Fibroblast of skin of right quadriceps (primary cell): ENCODE results near the gene TRMO.
"Not testable (repeated sequence)": the region's sequence is repeated elsewhere in the genome, so short reads cannot be mapped to it uniquely, and the experiment has no call there.

Source experiments
- DNase-seq: peaks from one replicate; pipeline ENCODE4 v3.0.0-alpha.2; 2013

TRMO gene

GRCh38 chr9:97921959-97922724 is at the start of gene TRMO:
TSS of gene TRMO (minus strand) at chr9:97922500. CDS start at chr9:97922493, 7 bp downstream.
- DNase-seq, result peak; percentile 98

DNA sequence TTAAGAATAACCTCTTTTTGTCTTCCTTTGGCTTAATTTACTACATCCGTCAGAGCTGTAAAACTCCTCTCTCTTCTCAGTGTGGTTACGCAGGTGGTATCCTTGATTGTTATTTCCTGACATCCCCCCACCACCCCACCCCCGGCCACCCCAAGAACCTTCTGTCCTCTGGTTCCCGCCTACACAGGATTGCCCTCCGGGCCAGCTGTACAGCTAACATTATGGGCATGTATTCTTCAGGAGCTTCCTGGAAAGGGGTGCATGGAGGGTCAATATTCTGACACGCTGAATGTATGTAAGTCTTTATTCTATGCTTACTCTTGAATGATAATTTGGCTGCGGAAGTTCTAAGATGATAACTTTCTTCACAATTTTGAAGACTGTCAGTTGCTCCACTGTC is 47.9 kb upstream of the TRMO start:
- DNase-seq, result no peak

- no peak for DNase-seq
Measured at GRCh38 chr9:97969014-97969413, 46.7 kb upstream of the TRMO start.

- no peak for DNase-seq
Measured at GRCh38 chr9:97966493-97966892, 44.2 kb upstream of the TRMO start.

GRCh38 chr9:97964901-97965300 is 42.6 kb upstream of the TRMO start:
- no peak for DNase-seq

GRCh38 chr9:97963232-97963631 is 40.9 kb upstream of the TRMO start:
- DNase-seq, result no peak

GRCh38 chr9:97962575-97962974 is 40.3 kb upstream of the TRMO start:
- DNase-seq, result no peak

DNA sequence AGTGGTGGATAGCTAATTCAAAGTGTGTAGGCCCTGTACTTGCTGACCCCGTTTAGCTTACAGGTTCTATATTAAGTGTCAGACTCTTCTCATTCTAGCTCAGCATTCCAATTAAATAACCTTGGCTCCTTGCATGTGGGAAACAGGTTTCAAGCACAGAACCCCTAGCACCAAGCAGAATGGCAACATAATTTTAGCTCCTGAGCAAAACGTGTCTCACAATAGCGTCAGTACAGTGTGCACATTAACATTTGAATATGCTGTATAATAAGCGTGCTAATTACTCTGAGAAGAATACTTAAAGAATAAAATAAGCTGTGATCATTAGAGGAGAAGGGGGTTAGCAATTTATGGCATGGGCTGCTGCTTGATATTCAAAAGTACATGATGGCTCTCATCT is 39.8 kb upstream of the TRMO start:
- no peak for DNase-seq

- peak; percentile 15 for DNase-seq
Measured at GRCh38 chr9:97961361-97961760, 39.1 kb upstream of the TRMO start.

DNA sequence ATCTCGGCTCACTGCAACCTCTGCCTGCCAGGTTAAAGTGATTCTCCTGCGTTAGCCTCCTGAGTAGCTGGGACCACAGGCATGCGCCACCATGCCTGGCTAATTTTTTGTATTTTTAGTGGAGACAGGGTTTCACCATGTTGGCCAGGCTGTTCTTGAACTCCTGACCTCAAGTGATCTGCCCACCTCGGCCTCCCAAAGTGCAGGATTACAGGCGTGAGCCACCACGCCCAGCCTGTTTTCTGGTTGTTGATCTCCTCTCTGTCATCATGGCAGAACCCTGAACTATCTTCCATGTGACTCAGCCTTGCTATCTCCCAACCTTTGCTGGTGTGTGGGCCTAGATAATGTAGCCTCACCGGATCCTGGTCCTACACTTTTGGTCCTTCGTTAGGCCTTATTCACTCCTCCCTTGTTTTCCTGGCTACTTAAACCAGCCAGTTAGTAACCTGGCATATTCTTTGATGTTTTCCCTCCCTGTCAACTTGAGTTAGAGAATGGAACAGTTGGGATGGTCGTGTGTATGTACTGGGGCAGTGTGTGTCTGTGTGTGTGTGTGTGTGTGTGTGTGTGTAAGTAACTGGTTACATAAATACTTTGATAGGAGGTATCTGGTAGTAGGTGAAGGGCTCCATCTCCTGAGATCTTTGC is 38.5 kb upstream of the TRMO start:
- not testable (repeated sequence) for DNase-seq

DNA sequence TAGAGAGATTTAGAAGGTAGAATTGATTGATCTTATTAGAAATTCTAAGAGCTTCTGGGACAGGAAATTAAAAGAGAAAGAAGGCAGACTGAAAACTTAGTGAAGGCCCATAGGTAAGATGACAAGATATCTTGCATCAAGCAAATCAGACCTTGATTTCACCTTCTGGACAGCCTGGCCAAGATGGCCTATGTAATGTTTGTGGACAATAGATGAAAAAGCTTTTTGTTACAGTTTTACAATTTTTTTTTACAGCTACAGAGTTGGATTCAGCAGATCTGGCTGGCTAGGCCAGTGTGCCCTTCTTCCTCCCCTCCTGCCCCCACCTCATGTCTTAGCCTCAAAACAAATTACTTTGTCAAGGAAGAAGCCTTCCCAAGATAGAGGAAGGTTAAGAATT is 37.3 kb upstream of the TRMO start:
- DNase-seq, result no peak

GRCh38 chr9:97958812-97959511 is 36.7 kb upstream of the TRMO start:
- DNase-seq, result peak; percentile 17

GRCh38 chr9:97956331-97956730 is 34.0 kb upstream of the TRMO start:
- no peak for DNase-seq

- no peak for DNase-seq
Measured at GRCh38 chr9:97954550-97954989, 32.3 kb upstream of the TRMO start.

DNA sequence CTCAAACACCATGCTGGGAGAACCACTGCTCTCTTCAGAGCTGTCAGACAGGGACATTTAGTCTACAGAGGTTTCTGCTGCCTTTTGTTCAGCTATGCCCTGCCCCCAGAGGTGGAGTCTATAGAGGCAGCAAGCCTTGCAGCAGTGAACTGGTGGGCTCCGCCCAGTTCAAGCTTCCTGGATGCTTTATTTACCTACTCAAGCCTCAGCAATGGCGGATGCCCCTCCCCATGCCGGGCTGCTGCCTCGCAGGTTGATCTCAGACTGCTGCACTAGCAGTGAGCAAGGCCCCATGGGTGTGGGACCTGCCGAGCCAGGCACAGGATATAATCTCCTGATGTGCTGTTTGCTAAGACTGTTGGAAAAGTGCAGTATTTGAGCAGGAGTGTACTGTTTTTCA is 28.6 kb upstream of the TRMO start:
- not testable (repeated sequence) for DNase-seq

DNA sequence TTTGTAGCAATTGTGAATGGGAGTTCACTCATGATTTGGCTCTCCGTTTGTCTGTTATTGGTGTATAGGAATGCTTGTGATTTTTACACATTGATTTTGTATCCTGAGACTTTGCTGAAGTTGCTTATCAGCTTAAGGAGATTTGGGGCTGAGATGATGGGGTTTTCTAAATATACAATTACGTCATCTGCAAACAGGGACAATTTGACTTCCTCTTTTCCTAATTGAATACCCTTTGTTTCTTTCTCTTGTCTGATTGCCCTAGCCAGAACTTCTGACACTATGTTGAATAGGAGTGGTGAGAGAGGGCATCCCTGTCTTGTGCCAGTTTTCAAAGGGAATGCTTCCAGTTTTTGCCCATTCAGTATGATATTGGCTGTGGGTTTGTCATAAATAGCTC is 24.8 kb upstream of the TRMO start:
- not testable (repeated sequence) for DNase-seq

DNA sequence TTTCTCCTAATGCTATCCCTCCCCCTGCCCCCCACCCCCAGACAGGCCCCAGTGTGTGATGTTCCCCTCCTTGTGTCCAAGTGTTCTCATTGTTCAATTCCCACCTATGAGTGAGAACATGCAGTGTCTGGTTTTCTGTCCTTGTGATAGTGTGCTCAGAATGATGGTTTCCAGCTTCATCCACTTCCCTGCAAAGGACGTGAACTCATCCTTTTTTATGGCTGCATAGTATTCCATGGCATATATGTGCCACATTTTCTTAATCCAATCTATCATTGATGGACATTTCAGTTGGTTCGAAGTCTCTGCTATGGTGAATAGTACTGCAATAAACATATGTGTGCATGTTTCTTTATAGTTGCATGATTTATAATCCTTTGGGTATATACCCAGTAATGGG is 23.2 kb upstream of the TRMO start:
- not testable (repeated sequence) for DNase-seq

- no peak for DNase-seq
Measured at GRCh38 chr9:97944612-97945011, 22.3 kb upstream of the TRMO start.

- no peak for DNase-seq
Measured at GRCh38 chr9:97943308-97943855, 21.1 kb upstream of the TRMO start.

- no peak for DNase-seq
Measured at GRCh38 chr9:97941323-97941722, 19.0 kb upstream of the TRMO start.

GRCh38 chr9:97940741-97941140 is 18.4 kb upstream of the TRMO start:
- DNase-seq, result no peak

DNA sequence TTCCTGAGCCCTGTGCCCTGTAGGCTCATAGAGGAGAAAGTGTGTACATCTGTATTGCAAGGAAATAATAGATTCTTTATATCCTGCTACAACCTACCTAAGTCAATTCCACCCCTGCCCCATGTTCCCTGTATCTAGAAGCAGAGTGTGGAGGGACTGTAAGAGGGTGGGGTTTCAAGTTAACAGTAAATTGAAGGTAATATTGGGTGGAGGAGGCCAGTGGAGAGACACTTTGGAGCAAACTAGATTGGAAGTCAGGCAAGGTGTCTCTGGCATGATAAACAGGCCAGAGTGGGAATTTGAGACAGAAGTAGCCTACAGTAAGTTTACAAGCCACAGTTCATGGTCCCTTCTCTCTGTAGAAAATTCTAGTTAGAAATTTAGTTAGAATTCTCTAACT is 17.9 kb upstream of the TRMO start:
- DNase-seq, result no peak

- no peak for DNase-seq
Measured at GRCh38 chr9:97938081-97938644, 15.9 kb upstream of the TRMO start, which contains the start of gene HEMGN. TSS of gene HEMGN (minus strand) at chr9:97938172. CDS start at chr9:97938136, 36 bp downstream.
